Upper lobe of left lung (tissue), 4 donors: ENCODE data around the gene GALNT8.

ENCODE experiments used
- POLR2A ChIP-seq, 4 donors: fragments of 450-650 bp; IDR thresholded peaks; one replicate each; pipeline ENCODE4 v1.5.1; 2016 to 2017; ENCODE audit warnings: antibody characterized with exemption in 4 of 4, mild to moderate bottlenecking in 2 of 4
- POLR2AphosphoS5 ChIP-seq, 2 donors: sonication (generic); formaldehyde crosslinking; IDR thresholded peaks; one replicate each; pipeline ENCODE4 v1.5.1; 2017; ENCODE audit warnings: antibody characterized with exemption in 2 of 2
- TF ChIP-seq, protein P1 (sequence below), 6 experiments: fragments of 450-650 bp in 4 of 6; fragments of 200-600 bp in 2 of 6; sonication (generic) in 2 of 6; IDR thresholded peaks; one replicate each; pipeline ENCODE4 v1.5.1; 2016 to 2019; ENCODE audit warnings: antibody characterized with exemption in 6 of 6

DNA sequence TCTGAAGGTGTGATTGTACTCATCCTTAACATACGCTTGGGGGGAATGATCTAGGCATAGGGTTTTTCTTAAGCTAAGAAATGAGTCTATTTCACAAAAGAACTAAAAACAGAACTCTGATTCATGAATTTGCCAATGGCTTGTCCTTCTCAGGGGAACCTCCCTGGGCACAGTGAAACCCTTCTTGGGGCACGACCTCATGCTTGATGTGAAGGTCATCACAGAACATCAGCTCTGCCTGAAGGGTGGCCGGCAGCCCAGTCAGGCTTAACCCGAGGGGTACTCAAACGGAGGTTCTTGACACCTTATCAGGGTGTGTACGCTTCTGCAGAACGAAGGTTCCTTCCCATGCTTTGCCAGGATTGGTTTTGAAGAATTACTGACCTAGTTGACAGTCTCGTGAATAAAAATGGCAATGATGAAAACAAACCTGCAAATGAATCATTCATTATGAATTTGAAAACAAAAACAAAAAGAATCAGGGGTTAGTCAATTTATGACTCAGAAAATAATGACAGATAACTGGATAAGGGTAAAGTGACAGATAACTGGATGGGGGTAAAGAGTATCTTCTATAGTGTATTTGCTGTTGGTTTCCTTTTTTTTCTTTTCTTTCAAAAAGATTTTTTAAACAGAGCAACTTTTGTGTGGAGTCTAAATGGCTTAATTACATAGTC is 86.4 kb downstream of the GALNT8 start:
- TF ChIP-seq, protein P1, sequence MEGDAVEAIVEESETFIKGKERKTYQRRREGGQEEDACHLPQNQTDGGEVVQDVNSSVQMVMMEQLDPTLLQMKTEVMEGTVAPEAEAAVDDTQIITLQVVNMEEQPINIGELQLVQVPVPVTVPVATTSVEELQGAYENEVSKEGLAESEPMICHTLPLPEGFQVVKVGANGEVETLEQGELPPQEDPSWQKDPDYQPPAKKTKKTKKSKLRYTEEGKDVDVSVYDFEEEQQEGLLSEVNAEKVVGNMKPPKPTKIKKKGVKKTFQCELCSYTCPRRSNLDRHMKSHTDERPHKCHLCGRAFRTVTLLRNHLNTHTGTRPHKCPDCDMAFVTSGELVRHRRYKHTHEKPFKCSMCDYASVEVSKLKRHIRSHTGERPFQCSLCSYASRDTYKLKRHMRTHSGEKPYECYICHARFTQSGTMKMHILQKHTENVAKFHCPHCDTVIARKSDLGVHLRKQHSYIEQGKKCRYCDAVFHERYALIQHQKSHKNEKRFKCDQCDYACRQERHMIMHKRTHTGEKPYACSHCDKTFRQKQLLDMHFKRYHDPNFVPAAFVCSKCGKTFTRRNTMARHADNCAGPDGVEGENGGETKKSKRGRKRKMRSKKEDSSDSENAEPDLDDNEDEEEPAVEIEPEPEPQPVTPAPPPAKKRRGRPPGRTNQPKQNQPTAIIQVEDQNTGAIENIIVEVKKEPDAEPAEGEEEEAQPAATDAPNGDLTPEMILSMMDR (IDR thresholded peaks at IDR 0.05) = no peak
- TF ChIP-seq POLR2AphosphoS5 (IDR thresholded peaks at IDR 0.05) (no peak), POLR2A (IDR thresholded peaks at IDR 0.05) (no peak)
